Trophoblast cell (in vitro differentiated cells and primary cell): ENCODE data around the gene HS3ST4.

ENCODE experiments used
- DNase-seq, 2 donors: peaks; one replicate each; pipeline ENCODE4 v3.0.0-alpha.2; 2016
- H2AFZ ChIP-seq: 2 replicates; pipeline ENCODE4 v1.6.1; 2013; ENCODE audit warnings: low read length, moderate library complexity, mild to moderate bottlenecking; ENCODE audit not compliant: insufficient read depth, poor library complexity
- H2AK5ac ChIP-seq: 2 replicates; pipeline ENCODE4 v1.6.1; 2013; ENCODE audit warnings: mild to moderate bottlenecking, low read length
- H2BK120ac ChIP-seq: 2 replicates; pipeline ENCODE4 v1.6.1; 2013; ENCODE audit warnings: low read length, mild to moderate bottlenecking, moderate library complexity; ENCODE audit not compliant: insufficient read depth, poor library complexity
- H2BK12ac ChIP-seq: 2 replicates; pipeline ENCODE4 v1.6.1; 2013; ENCODE audit warnings: mild to moderate bottlenecking, low read length, moderate library complexity
- H2BK5ac ChIP-seq: 2 replicates; pipeline ENCODE4 v1.6.1; 2013; ENCODE audit warnings: low read length, low read depth, moderate library complexity, mild to moderate bottlenecking; ENCODE audit not compliant: poor library complexity
- H3K14ac ChIP-seq: 2 replicates; pipeline ENCODE4 v1.6.1; 2013; ENCODE audit warnings: mild to moderate bottlenecking, low read length
- H3K18ac ChIP-seq: 2 replicates; pipeline ENCODE4 v1.6.1; 2013; ENCODE audit warnings: mild to moderate bottlenecking, low read length
- H3K23ac ChIP-seq: 2 replicates; pipeline ENCODE4 v1.6.1; 2013; ENCODE audit warnings: low read length
- H3K27ac ChIP-seq: 2 replicates; pipeline ENCODE4 v1.5.1; 2013; ENCODE audit warnings: low read depth, mild to moderate bottlenecking, inconsistent platforms, low read length, moderate library complexity
- H3K27me3 ChIP-seq: 2 replicates; pipeline ENCODE4 v1.6.1; 2013; ENCODE audit warnings: inconsistent platforms, mild to moderate bottlenecking, low read length, moderate library complexity; ENCODE audit not compliant: insufficient read depth
- H3K36me3 ChIP-seq, 2 experiments: 1 replicate in 1 of 2; 2 replicates in 1 of 2; pipeline ENCODE4 v1.6.1; 2013; ENCODE audit warnings: low read length in 2 of 2, mild to moderate bottlenecking in 2 of 2, moderate library complexity in 1 of 2; ENCODE audit not compliant: insufficient read depth in 2 of 2, control insufficient read depth in 1 of 2
- H3K4ac ChIP-seq: 2 replicates; pipeline ENCODE4 v1.6.1; 2013; ENCODE audit warnings: low read depth, mild to moderate bottlenecking, low read length, moderate library complexity
- H3K4me1 ChIP-seq, 2 experiments: 1 replicate in 1 of 2; 2 replicates in 1 of 2; pipeline ENCODE4 v1.6.1; 2013; ENCODE audit warnings: low read length in 2 of 2, mild to moderate bottlenecking in 2 of 2, moderate library complexity in 1 of 2; ENCODE audit not compliant: insufficient read depth in 2 of 2, control insufficient read depth in 1 of 2
- H3K4me2 ChIP-seq: 2 replicates; pipeline ENCODE4 v1.6.1; 2013; ENCODE audit warnings: inconsistent platforms, mild to moderate bottlenecking, low read length, moderate library complexity
- H3K4me3 ChIP-seq: 2 replicates; pipeline ENCODE4 v1.5.1; 2013; ENCODE audit warnings: mild to moderate bottlenecking, low read depth, low read length, inconsistent platforms
- H3K79me1 ChIP-seq: one replicate; pipeline ENCODE4 v1.6.1; 2013; ENCODE audit warnings: low read length
- H3K79me2 ChIP-seq: 2 replicates; pipeline ENCODE4 v1.6.1; 2013; ENCODE audit warnings: low read length, mild to moderate bottlenecking; ENCODE audit not compliant: control insufficient read depth, insufficient read depth, poor library complexity
- H3K9ac ChIP-seq: 2 replicates; pipeline ENCODE4 v1.6.1; 2013; ENCODE audit warnings: mild to moderate bottlenecking, low read length
- H3K9me3 ChIP-seq: 2 replicates; pipeline ENCODE4 v1.6.1; 2013; ENCODE audit warnings: low read depth, mild to moderate bottlenecking, control low read depth, inconsistent platforms, low read length; ENCODE audit not compliant: insufficient read depth
- H4K12ac ChIP-seq: 2 replicates; pipeline ENCODE4 v1.6.1; 2013; ENCODE audit warnings: low read depth, mild to moderate bottlenecking, low read length, moderate library complexity
- H4K8ac ChIP-seq: 2 replicates; pipeline ENCODE4 v1.6.1; 2013; ENCODE audit warnings: low read depth, mild to moderate bottlenecking, low read length, moderate library complexity
- H4K91ac ChIP-seq: one replicate; pipeline ENCODE4 v1.6.1; 2013; ENCODE audit warnings: low read depth, mild to moderate bottlenecking, low read length, moderate library complexity
- WGBS: extraction: QIAGEN DNeasy Blood & Tissue Kit; methylation state at CpG from one replicate; pipeline ENCODE4 v1.1.7; 2013; ENCODE audit warnings: missing lambda C conversion rate; ENCODE audit not compliant: insufficient read length, insufficient coverage; ENCODE audit errors: extremely low coverage; 5-methylcytosine and 5-hydroxymethylcytosine counted together

Gene HS3ST4

GRCh38 chr16:26128296-26128695 is 436.5 kb downstream of the HS3ST4 start:
- Histone ChIP-seq H3K4ac (no peak overlapping the region), H2BK5ac (no peak overlapping the region), H2AK5ac (no peak overlapping the region), H3K9ac (no peak overlapping the region), H2BK12ac (no peak overlapping the region), H4K12ac (no peak overlapping the region), H3K4me3 (no peak overlapping the region), H3K18ac (no peak overlapping the region), H3K79me2 (no peaks in the 10 kb centered on the region), H3K23ac (no peak overlapping the region), H3K79me1 (no peaks in the 10 kb centered on the region), H4K8ac (no peak overlapping the region), H2BK120ac (no peak overlapping the region), H3K27ac (no peak overlapping the region), H3K9me3 (no peaks in the 10 kb centered on the region), H3K4me1 (no peaks in the 10 kb centered on the region), H3K14ac (no peak overlapping the region), H3K27me3 (no peaks in the 10 kb centered on the region), H4K91ac (no peak overlapping the region), H3K4me2 (no peak overlapping the region), H3K36me3 (no peaks in the 10 kb centered on the region), H2AFZ (no peak overlapping the region)
- WGBS, result no CpG with 5 or more reads among the region's 1 CpG
- no peak for DNase-seq

GRCh38 chr16:26129997-26130396 is 438.2 kb downstream of the HS3ST4 start:
- Histone ChIP-seq H2BK12ac (no peak overlapping the region), H3K4me3 (no peak overlapping the region), H3K79me2 (no peaks in the 10 kb centered on the region), H2AFZ (no peak overlapping the region), H3K4ac (no peak overlapping the region), H3K27me3 (no peaks in the 10 kb centered on the region), H2AK5ac (no peak overlapping the region), H3K4me2 (no peak overlapping the region), H4K8ac (no peak overlapping the region), H3K18ac (no peak overlapping the region), H3K9ac (no peak overlapping the region), H2BK5ac (no peak overlapping the region), H3K14ac (no peak overlapping the region), H3K79me1 (no peaks in the 10 kb centered on the region), H3K4me1 (no peaks in the 10 kb centered on the region), H4K12ac (no peak overlapping the region), H3K9me3 (no peaks in the 10 kb centered on the region), H3K36me3 (no peaks in the 10 kb centered on the region), H2BK120ac (no peak overlapping the region), H4K91ac (no peak overlapping the region), H3K23ac (peak overlapping the region; percentile 29), H3K27ac (no peak overlapping the region)
- no peak for DNase-seq
- no CpG with 5 or more reads among the region's 9 CpGs for WGBS

- no peaks in the 10 kb centered on the region for H3K79me1 ChIP-seq
- no peak overlapping the region for H3K18ac ChIP-seq
- no peak for DNase-seq
- WGBS, result no CpG with 5 or more reads among the region's 5 CpGs
- no peak overlapping the region for H3K23ac ChIP-seq
- H3K79me2 ChIP-seq, result no peaks in the 10 kb centered on the region
- H2AK5ac ChIP-seq, result no peak overlapping the region
- no peak overlapping the region for H4K91ac ChIP-seq
- H3K9ac ChIP-seq, result no peak overlapping the region
- H3K4me2 ChIP-seq, result no peak overlapping the region
- H3K4me3 ChIP-seq, result no peak overlapping the region
- no peaks in the 10 kb centered on the region for H3K4me1 ChIP-seq
- no peaks in the 10 kb centered on the region for H3K9me3 ChIP-seq
- H3K27ac ChIP-seq, result no peak overlapping the region
- no peak overlapping the region for H4K8ac ChIP-seq
- H2BK5ac ChIP-seq, result no peak overlapping the region
- no peak overlapping the region for H2AFZ ChIP-seq
- H3K14ac ChIP-seq, result no peak overlapping the region
- no peak overlapping the region for H4K12ac ChIP-seq
- no peak overlapping the region for H2BK12ac ChIP-seq
- no peak overlapping the region for H3K4ac ChIP-seq
- no peaks in the 10 kb centered on the region for H3K27me3 ChIP-seq
- H3K36me3 ChIP-seq, result no peaks in the 10 kb centered on the region
- H2BK120ac ChIP-seq, result no peak overlapping the region
Observed at GRCh38 chr16:26133416-26134093, 441.8 kb downstream of the HS3ST4 start.

GRCh38 chr16:26134588-26134987 is 442.8 kb downstream of the HS3ST4 start:
- H4K91ac ChIP-seq, result no peak overlapping the region
- H3K4me1 ChIP-seq, result no peaks in the 10 kb centered on the region
- no peaks in the 10 kb centered on the region for H3K36me3 ChIP-seq
- no peak overlapping the region for H2AK5ac ChIP-seq
- H3K4me3 ChIP-seq, result no peak overlapping the region
- H3K4me2 ChIP-seq, result no peak overlapping the region
- H4K12ac ChIP-seq, result no peak overlapping the region
- H3K79me2 ChIP-seq, result no peaks in the 10 kb centered on the region
- H3K14ac ChIP-seq, result no peak overlapping the region
- no peak for DNase-seq
- no peak overlapping the region for H2BK120ac ChIP-seq
- no peak overlapping the region for H2BK5ac ChIP-seq
- no peak overlapping the region for H3K27ac ChIP-seq
- H2AFZ ChIP-seq, result no peak overlapping the region
- H3K9ac ChIP-seq, result no peak overlapping the region
- no peak overlapping the region for H3K23ac ChIP-seq
- no peaks in the 10 kb centered on the region for H3K9me3 ChIP-seq
- H3K18ac ChIP-seq, result no peak overlapping the region
- WGBS, result no CpG with 5 or more reads among the region's 2 CpGs
- H3K27me3 ChIP-seq, result no peaks in the 10 kb centered on the region
- no peak overlapping the region for H4K8ac ChIP-seq
- no peak overlapping the region for H2BK12ac ChIP-seq
- no peaks in the 10 kb centered on the region for H3K79me1 ChIP-seq
- H3K4ac ChIP-seq, result no peak overlapping the region
